Stimulated activated CD8-positive, alpha-beta memory T cell treated with anti-CD3 and anti-CD28 coated beads, Interleukin-15, amount 100 ng/mL, for 1 hour (primary cell): ENCODE measurements around the gene FCGR3B.
"Not testable (repeated sequence)": the region's sequence is repeated elsewhere in the genome, so short reads cannot be mapped to it uniquely, and the experiment has no call there.

ENCODE experiments used
- DNase-seq: peaks from one replicate; pipeline ENCODE4 v3.0.0-alpha.2; 2020; ENCODE audit warnings: low read depth

The FCGR3B gene

GRCh38 chr1:161638251-161638993 is 7.4 kb upstream of the FCGR3B start:
- not testable (repeated sequence) for DNase-seq

- DNase-seq: not testable (repeated sequence)
Observed at GRCh38 chr1:161636976-161637375, 6.0 kb upstream of the FCGR3B start.

- DNase-seq: not testable (repeated sequence)
Observed at GRCh38 chr1:161636189-161636782, 5.3 kb upstream of the FCGR3B start.

GRCh38 chr1:161634993-161635392 is 4.0 kb upstream of the FCGR3B start:
- not testable (repeated sequence) for DNase-seq

- not testable (repeated sequence) for DNase-seq
Observed at GRCh38 chr1:161630128-161630742, 741 bp downstream of the FCGR3B start.

GRCh38 chr1:161626445-161627146 is 4.4 kb downstream of the FCGR3B start:
- not testable (repeated sequence) for DNase-seq

GRCh38 chr1:161624605-161625004 is 6.4 kb downstream of the FCGR3B start:
- DNase-seq: not testable (repeated sequence)

- DNase-seq: not testable (repeated sequence)
Observed at GRCh38 chr1:161623401-161624051, 7.5 kb downstream of the FCGR3B start.

GRCh38 chr1:161622054-161622453 is 8.9 kb downstream of the FCGR3B start:
- DNase-seq: not testable (repeated sequence)

GRCh38 chr1:161621181-161622000 is 9.6 kb downstream of the FCGR3B start:
- DNase-seq: peak; percentile 62

GRCh38 chr1:161620399-161620798 is 10.6 kb downstream of the FCGR3B start:
- DNase-seq: not testable (repeated sequence)

GRCh38 chr1:161618517-161618916 is 12.5 kb downstream of the FCGR3B start:
- DNase-seq: not testable (repeated sequence)

GRCh38 chr1:161616417-161616816 is 14.6 kb downstream of the FCGR3B start:
- DNase-seq: not testable (repeated sequence)

- DNase-seq: not testable (repeated sequence)
Observed at GRCh38 chr1:161613142-161613514, 17.8 kb downstream of the FCGR3B start.

GRCh38 chr1:161612322-161613141 is 18.4 kb downstream of the FCGR3B start:
- peak; percentile 79 for DNase-seq

- DNase-seq: not testable (repeated sequence)
Observed at GRCh38 chr1:161611866-161612321, 19.1 kb downstream of the FCGR3B start.

- DNase-seq: not testable (repeated sequence)
Observed at GRCh38 chr1:161610198-161610597, 20.8 kb downstream of the FCGR3B start.

GRCh38 chr1:161606541-161607336 is 24.2 kb downstream of the FCGR3B start:
- not testable (repeated sequence) for DNase-seq
